HG03025 (cell line): ENCODE results near the gene BRINP3.

Experiments used
- ATAC-seq: cut with Tn5 transposase; IDR thresholded peaks from one replicate; pipeline ENCODE4 v1.9.1; 2021; ENCODE audit warnings: mild to moderate bottlenecking, moderate library complexity; ENCODE audit not compliant: unreplicated experiment, low FRiP score

Gene BRINP3

GRCh38 chr1:190196020-190196419 is 281.6 kb downstream of the BRINP3 start:
- ATAC-seq = no peak

DNA sequence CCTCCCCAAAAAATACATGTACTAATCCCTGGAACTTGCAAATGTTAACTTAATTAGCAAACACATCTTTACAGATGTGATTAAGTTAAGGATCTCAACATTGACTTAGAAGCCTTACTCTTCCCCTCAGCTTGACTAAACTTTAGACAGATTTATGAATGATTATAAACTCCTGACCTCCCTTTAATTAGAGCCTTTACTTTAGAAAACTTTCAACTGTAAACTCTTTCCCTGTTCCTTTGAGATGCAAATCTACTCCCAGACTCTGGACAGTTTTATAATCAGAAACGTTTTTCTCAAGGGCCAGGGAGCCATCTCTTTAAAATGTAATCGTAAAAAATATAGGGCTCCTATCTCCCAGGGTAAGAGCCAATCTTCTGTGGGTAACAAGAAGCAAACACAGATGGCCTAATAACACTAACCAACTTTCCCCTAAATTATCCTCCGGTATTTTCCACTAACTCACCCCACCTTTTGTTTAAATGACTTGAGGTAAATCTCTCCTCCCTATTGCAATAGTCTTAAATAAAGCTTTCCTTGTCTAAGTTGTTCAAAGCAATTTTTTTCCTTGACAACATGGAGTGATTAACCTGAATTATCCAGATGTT is 284.1 kb downstream of the BRINP3 start:
- ATAC-seq = no peak

DNA sequence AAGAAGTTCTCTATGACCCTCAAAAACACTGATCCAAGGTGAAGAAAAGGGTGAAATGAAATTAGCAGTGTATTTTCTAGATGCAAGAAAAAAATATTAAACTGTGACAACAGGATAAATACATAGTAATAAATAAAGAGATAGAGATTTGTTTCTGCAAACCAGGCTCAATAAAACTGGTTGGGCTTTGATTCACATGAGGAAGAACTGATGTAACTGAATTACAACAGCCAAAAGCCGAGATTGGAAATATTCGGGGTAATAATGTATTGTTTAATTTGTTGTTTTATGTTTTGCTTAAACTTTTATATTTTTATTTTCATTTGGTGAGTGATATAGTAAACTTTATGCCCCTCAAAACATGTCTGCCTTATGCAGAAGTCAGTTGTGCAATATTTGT is 285.0 kb downstream of the BRINP3 start:
- no peak for ATAC-seq

DNA sequence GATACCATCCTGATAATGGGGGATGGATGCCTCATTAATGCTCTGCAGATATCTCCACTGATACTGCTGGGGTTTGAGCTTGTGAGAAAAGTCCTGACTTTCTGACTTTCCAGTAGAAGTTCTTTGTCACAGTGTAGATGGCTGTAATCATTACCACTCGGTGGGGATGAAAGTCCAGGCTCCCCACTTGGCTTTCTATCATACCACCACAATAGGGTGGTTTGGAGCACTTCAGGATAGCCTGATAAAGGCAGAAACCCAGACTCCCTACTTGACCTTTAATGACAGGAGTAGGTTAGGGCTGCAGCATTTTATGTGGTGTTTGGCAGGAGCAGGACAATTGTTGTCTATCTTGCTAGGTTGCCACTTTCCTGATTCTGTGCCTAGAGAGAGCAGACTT is 294.1 kb downstream of the BRINP3 start:
- ATAC-seq = no peak

DNA sequence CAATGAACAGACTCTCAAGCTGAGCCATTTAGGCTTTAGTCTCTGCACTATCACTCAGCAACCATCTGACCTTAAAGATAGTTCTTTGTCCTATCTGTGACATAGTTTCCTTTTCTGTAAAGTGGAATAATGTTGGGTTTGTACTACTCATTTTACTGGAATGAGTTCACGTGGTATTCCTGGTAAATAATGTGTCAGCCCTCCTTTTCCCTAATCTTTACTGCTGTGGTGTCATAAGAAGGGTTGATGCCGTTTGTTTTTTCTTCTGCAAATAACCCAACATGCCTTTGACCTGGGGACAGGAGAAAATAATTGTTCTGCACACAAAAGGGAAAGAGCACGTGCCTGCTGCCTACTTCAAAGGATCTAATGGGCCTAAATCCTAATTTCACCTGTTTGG is 297.8 kb downstream of the BRINP3 start:
- no peak for ATAC-seq

DNA sequence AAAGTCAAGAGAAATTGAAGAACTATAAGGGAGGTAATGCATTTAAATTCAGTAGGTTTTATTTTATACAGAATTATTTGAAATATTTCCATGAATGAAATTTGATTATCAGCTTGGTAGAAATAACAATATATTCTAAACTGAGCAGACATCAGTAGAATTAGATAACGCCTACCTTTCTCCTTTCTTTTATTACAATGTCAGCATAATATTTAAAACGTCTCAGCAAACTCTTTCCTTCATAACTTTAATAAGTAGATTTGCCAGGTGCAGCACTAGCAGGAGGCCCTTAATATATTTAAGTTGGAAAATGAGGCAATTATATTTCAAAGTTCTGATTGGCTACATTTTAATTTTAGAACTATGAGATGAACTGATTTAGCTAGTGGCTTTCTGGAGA is 298.8 kb downstream of the BRINP3 start:
- no peak for ATAC-seq

- no peak for ATAC-seq
These were observed 300.1 kb downstream of the BRINP3 start for GRCh38 chr1:190177555-190177954.

DNA sequence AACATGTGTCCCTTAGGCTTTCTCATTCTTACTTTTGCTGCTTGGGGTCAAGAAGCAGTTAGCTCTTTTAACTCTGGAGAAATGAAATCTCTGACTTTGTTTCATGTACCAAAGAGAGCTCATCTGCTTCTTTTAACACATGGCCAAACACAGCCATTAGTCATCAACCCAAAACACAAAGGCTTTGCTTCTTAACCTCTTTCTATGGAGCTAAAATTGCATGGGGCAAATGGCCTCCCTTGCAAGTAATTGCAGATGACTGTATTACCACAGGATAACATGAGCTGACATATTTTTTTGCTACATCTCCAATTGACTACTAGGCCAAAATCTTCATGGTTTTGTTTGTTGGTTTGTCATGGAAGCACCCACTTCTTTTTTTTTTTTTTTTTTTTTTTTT is 300.9 kb downstream of the BRINP3 start:
- ATAC-seq = no peak

DNA sequence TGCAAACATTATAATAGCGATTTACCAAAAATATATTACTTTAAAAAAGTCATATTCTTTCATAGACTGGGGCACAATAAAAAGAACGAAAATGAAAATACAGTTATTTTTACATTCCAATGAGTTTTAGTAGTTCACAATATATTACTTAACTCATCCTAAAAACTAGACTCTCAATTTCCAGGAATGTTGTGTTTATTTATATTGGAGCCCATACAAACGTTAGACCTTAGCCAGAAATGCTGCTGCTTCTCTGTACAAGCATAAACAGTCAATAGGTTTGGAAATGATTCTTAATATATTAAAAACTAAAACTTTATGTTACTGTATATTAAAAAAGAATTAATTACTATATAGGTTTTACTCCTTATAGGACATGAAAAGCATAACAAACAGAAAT is 302.3 kb downstream of the BRINP3 start:
- no peak for ATAC-seq

GRCh38 chr1:190172651-190173430 is 304.8 kb downstream of the BRINP3 start:
- ATAC-seq = no peak

DNA sequence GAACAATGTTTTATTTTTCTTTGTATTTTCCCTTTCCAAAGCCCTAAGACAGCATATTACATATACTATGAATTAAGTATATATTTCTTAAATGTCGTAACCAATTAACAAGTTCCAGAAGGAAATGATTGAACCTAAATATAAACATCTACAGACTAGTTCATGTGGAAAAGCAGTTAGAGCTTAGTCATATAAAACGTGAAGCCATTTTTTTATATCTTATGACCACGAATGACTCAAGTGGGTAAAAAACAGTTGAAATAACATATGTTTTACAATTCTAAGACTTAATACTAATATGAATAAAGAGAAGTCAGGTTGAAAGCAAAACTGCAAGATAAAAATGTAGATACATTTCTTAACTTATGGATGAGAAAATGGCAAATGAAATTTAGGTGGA is 307.3 kb downstream of the BRINP3 start:
- no peak for ATAC-seq

- no peak for ATAC-seq
These were observed 308.2 kb downstream of the BRINP3 start for GRCh38 chr1:190169311-190170067.

- no peak for ATAC-seq
These were observed 308.8 kb downstream of the BRINP3 start for GRCh38 chr1:190168893-190169280.

- no peak for ATAC-seq
These were observed 309.4 kb downstream of the BRINP3 start for GRCh38 chr1:190168116-190168892.

DNA sequence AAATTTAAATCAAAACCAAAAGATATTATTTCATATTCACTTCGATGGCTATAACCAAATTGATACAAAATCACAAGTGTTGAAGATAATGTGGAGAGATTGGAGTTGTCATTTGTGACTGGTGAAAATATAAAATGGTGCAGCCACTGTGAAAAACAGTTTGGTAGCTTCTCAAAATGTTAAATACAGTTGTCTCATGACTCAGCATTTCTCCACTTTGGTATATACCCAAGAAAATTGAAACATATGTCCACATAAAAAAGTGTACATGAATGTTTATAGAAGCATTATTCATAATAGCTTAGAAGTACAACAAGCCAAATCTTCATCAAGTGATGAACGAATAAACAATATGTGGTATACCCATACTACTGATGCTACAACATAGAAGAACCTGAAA is 318.5 kb downstream of the BRINP3 start:
- no peak for ATAC-seq

GRCh38 chr1:190154744-190155143 is 322.9 kb downstream of the BRINP3 start:
- no peak for ATAC-seq

DNA sequence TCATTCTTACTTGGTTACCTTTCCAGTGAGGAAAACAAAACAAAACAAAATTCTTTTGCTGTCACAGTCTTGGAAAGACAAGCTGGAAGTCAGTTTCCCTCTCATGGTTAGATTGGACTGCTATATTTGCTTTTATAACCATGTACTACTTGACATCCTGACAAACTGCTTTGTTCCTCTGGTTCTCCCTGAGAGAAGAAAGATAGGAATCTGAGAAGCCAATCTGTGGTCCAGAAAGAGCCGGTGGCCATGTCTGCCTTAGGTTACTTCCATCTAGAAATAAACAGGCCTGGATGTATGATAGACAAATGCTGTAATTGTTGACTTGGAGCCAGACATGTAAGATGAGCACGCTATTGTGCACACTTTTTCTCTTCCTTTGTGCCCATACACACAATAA is 330.0 kb downstream of the BRINP3 start:
- no peak for ATAC-seq

GRCh38 chr1:190144650-190145049 is 333.0 kb downstream of the BRINP3 start:
- ATAC-seq = no peak

- no peak for ATAC-seq
These were observed 337.0 kb downstream of the BRINP3 start for GRCh38 chr1:190140644-190141043.

DNA sequence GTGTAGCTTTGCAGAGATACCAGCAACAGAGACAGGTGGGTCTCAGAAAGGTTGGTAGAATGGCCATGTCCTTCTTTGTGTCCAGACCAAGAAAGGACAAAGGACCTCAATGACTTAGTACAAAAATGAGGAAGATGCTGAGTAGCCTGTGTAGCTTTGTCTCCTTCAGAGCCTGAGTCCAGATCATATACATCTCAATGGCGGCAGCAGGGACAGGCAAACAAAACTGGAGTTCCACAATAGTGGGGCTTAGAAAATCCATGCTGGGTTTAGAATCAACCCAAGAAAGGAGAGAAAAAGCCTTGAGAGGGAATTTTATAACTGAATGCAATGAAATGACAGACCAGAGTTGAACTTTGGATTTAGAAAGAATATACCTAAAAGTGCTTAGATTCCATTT is 339.0 kb downstream of the BRINP3 start:
- ATAC-seq = no peak

DNA sequence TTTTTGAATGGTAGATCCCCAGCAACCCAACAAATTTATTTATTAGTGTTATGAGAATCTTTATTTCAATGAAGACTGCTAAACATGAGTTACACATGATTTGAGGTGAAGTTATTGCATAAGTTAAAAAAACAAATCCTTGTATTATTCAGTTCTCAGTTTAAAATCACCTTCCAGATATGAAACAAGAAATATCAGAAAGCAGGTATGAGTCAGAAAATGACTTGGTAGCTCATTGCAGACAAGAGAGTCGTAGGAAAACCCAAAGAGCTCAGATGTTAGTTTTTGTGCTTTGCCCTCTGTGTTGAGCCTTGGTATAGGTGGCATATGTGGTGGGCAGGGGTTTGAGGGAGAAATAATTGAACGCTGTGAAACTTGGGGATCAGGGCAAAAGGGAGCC is 339.4 kb downstream of the BRINP3 start:
- ATAC-seq = no peak
